Inflammatory macrophage (primary cell): ENCODE results near the gene SDC3.
"Not testable (repeated sequence)": the region's sequence is repeated elsewhere in the genome, so short reads cannot be mapped to it uniquely, and the experiment has no call there.

ENCODE experiments used
- DNase-seq, 2 donors: peaks; one replicate each; pipeline ENCODE4 v3.0.0-alpha.2; 2020 to 2022
- total RNA-seq, 18 experiments: gene quantifications; one replicate each; lab custom pipeline; 2026; ENCODE audit warnings: mixed read lengths in 6 of 18, inconsistent platforms in 2 of 18; lab: John Stamatoyannopoulos, UW

SDC3 gene, protein sequence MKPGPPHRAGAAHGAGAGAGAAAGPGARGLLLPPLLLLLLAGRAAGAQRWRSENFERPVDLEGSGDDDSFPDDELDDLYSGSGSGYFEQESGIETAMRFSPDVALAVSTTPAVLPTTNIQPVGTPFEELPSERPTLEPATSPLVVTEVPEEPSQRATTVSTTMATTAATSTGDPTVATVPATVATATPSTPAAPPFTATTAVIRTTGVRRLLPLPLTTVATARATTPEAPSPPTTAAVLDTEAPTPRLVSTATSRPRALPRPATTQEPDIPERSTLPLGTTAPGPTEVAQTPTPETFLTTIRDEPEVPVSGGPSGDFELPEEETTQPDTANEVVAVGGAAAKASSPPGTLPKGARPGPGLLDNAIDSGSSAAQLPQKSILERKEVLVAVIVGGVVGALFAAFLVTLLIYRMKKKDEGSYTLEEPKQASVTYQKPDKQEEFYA
- total RNA-seq: 5.2 to 61.5 (median 12.2) reads per million in 18 experiments

DNA sequence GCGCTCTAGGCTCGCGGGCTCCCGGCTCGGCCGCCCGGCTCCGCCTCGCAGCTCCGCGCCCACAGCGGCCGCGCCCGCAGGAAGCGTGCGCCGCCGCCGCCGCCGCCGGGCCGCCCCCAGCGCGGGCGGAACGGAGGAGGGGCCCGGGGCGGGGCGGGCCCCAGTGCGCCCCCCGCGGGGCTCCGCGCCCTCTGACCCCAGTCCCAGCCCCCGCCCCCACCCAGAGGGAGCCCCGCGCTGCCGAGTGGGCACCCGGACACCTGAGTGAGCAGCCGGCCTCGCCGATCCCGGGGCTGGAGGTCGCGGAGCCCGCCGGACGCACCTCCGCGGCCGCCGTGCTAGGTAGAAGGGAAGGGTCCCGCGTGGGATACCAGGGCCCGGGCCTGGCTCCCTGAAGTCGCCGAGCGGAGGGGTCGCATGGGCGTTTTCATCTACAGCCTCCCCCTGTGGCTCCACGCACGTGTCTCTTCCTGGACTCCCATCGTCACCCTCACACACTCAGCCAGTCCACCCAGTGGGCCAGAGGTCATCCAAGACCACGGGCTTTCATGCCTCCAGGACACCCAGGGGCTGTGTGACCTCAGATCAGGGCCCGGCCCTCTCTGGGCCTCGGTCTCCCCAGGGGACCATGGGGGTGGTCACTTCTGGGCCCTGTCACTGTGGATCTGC lies at the start of gene SDC3:
SDC3 (minus strand) TSS at position 63 of the 669 bp plus-strand sequence. CDS start 172 bp downstream, outside the sequence.
- DNase-seq: peak in 1 of 2 donors; percentile 36

DNA sequence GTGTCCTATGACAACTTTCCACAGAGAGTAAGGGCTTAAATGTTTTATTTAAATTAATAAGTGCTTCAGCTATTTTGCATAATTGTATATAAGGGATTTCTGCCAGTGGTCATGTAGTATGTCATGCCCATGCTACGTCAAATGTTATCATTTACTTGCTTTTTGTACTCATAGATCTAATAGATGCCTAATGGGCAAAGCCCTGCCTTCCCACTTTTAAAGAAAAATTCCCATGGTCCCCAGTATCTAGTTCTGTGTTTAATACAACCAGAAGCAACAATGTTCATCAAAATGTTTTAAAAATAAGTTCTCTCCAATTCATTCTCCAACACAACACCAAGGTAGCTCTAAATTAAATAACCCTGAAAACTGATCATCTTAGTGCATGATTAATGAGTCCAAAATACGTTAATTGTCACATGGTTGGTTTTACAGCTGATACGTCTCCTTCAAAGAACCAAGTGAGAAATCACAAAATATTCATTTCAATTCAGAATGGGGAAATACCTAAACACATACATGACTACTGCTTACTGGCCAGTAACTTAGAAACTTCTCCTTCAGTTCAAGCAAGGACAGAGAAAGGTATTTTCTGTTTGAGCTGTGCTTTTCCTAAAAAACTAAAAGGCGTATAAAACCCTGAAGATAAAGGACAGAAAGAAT lies 49.1 kb upstream of the SDC3 start:
- DNase-seq: no peak

DNA sequence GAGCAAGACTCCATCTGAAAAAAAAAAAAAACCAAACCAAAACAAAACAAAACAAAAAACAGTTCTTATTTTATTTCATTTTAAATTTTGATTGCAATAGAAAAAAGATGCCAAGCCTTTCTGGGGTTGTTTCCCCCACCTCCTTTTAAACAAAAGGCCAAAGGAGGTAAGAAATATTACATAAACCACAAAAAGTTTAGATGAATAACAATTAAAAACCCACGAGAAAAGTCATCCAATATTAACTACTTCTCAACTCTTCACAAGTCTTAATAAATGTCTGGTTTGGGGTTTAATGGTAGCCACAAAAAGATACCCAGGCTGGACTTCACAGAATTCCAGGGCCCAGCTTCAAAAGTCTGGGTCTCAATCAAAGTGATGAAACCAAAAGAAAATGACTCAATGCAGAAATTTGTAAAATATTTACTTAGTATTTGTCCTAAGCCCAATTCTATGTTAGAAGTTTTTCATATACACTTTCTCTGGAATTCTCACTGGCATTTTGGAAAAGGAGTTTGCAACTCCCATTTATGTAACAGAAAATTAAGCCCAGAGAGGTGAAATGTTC lies 47.0 kb upstream of the SDC3 start:
- DNase-seq: no peak

DNA sequence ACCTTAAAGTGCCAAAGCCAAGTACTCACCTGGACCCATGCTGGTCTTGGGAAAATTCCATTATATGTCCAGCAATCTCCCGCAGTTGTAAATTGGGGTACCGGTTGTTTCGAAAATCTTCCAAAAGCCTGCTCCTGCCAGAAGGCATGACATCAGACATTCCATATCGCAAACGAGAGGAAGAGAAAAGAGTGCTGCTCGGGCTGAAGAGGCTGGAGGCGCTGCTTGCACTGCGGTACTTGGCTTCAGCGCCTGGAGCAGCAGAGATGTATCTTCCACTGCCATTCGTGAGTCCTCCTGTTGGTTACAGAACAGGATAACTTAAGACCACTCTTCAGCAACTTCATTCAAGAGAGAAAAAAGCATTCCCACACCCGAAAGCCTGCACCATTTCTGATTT lies 45.1 kb upstream of the SDC3 start:
- DNase-seq: no peak

DNA sequence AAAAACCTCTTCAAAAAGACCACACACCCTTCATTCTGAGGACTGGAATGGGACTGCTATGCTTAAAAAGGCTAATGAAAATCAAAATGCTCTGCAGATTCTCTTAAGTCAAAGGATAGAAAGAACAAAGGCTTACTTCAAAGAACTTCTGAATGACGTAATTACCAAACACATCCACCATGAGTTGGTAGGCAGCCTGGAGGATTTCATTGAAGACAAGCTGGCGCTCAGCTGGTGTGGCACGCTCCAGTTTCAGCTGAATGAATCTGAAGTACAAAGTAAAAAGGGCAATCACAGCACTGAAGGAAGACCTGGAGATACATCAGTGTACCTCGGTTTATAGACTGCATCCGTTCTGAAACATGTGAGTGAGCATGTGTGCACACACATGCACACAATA lies 43.5 kb upstream of the SDC3 start:
- no peak for DNase-seq

DNA sequence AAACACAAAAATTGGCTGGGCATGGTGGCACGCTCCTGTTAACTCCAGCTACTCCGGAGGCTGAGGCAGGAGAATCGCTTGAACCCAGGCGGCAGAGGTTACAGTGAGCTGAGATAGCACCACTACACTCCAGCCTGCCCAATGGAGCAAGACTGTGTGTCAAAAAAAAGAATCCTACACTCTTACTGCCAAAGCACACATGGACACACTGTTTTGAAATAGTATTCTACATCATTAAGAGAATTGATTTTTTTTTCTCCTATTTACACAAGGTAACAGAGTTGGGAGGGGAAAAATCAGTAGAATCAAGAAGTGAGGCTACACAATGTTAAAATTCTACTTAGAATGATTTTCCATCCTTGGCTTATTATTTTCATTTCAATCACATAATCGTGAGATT lies 42.1 kb upstream of the SDC3 start:
- DNase-seq: no peak

DNA sequence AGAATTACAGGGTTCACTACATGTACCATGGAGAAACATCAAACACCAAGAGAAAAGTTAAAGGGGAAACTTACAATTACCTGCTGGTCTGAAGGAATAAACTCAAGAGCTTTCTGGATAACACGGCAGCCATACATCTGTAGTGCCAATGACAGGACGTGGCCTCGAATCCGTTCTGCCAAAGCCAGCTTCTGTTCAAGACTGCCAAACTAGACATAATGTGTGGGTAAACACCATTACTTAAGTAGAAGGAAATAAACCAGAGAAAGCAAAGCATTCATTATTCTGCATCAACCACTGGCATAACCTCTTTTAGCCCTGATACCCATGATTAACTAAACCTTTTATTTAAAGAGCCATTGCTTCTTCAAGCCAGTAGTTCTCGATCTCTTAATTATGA lies 41.5 kb upstream of the SDC3 start:
- no peak for DNase-seq

DNA sequence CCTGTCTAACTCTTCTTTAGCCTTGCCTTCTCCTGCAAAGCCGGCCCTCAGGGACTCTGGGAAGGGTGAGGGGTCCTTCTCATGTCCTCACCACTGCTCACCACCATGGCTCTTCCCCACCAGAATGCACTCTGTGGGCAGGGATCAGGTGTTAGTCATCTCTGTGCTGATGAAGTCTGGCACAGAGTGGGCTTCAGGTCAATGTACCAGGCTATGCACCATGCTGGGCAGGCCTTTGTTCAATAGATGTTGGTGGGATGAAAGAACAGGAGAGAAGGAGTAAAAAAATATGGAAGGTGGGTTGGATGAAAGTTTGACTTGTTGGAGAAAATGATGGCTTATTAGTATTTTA lies 40.9 kb upstream of the SDC3 start:
- not testable (repeated sequence) for DNase-seq

DNA sequence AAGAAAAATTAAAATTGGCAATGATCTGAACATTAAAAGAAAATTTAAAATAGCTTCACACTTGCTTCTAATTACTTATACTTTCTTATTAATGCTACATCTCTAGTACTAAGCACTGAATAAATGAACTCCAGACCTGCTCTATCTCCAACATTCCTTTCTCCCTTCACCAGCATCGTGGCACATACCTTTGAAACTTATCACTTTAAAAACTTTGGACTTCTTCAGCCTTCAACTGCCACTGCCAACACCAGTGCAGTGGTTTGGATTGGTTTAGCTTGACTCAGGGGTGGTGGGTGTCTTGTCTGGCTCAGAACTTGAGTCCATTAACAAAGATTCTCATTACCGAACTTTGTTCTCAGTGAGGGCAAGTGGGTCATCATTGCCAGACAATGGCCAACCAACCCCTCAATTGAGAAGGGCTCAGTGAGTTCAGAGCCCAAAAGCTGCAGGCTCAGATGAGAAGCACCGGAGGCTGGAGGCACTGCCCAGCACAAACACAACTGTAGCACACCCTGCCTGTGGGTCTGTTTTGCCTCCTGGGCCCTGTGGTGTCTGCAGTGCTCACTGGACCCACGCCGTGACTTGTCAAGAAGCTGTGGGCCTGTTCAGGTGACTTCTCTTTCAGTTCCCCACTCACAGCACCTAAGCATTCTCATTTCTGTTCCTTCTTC lies 40.4 kb upstream of the SDC3 start:
- not testable (repeated sequence) for DNase-seq

DNA sequence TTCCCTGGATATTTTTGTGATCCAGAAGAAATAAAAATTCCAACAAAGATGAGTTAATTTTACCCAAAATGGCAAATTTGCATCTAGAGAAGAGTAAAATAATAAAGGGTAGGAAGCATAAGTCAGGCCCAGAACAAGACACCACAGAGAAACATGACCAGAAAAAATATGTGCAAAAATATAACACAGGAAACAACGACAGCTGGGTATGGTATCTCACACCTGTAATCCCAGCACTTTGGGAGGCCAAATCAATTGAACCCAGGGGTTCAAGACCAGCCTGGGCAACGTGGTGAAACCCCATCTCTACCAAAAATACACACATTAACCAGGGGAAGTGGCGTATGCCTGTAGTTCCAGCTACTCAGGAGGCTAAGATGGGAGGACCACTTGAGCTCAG lies 39.7 kb upstream of the SDC3 start:
- DNase-seq: no peak

DNA sequence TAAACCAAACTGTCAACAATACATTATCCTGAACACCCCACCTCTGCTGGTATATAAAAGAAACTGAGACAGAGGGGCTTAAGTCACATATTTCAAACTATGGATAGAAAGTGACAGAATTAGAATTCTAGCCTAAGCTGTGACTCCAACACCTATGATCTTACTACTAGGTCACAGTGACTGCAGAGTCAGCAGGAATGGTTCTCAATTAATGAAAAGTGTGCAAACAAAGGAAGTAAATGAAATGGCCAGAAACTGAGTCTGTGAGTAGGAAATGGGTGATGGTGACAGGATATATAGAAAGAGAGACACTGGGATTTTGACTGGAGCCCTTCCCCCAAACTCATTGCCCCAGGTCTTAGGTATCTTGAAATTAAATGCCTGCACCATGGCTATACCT lies 38.7 kb upstream of the SDC3 start:
- no peak for DNase-seq

DNA sequence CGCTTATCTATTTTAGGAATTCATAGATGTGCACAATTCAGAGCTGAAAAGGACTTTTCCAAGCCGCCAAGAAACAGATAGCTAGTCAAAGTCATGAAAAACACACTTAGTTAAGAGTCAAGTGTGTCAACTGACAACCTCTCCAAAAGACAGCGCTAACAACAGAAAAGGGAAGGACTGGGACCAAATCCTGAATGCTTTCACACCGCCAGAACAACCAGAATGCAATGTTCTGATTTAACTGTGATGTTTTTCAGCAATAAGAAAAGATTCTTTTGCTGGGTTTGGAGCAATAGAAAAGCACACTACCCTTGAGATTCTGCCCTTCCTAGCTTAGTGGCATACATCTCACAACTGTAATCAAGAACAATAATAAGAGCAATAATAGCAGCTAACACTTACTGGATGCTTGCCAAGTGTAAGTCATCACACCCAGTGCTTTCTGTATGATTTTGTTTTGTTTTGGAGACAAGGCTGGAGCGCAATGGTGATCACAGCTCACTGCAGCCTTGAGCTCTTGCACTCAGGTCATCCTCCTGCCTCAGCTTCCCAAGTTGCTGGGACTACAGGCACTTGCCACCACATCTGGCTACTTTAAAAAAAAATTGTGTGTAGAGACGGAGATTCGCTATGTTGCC lies 33.9 kb upstream of the SDC3 start:
- DNase-seq: no peak

DNA sequence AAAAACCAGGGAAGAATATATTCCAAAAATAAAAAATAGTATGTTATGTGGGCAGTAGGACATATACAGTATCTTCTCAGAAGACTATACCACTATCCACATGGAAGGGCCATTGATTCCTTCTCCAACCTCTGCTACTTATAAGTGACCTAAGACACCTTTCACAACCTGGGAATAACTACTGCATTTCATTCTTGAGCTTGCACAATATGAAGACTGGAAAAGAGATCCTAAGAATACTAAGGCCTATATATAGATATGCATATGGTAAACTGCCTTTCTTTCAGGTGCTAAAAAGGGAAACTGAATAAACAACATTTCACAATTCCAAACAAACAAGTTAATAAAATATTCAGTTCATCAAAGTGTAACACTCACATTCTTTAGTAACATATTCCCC lies 32.0 kb upstream of the SDC3 start:
- no peak for DNase-seq

DNA sequence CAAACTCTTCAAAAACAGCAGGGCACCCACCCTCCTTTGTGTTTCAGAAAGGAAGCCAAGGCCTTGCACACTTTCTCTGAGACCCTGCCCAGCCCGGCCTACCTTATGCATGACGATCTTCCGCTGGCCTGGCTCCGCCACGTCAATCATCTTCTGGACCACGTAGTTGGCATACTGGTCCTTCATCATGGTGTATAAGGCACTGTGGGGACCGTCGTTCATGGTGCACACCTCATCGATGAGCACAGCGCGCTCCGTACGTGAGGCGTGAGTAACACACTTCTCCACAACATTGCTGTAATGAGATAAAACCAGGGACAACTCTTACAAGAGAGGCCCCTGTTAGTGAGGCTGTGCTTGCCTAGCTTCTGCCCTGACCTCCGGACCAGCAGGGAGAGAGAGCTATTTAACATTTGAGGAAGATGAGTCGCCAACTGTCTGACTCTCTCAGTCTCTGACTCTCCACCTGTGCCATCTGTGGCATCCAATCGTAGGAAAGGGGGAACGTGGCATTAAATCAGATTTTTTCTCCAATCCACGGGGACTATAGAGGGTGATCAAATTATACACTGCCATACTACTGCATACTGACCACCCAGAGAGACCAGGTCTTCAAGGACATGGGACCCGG lies 28.1 kb upstream of the SDC3 start:
- no peak for DNase-seq

DNA sequence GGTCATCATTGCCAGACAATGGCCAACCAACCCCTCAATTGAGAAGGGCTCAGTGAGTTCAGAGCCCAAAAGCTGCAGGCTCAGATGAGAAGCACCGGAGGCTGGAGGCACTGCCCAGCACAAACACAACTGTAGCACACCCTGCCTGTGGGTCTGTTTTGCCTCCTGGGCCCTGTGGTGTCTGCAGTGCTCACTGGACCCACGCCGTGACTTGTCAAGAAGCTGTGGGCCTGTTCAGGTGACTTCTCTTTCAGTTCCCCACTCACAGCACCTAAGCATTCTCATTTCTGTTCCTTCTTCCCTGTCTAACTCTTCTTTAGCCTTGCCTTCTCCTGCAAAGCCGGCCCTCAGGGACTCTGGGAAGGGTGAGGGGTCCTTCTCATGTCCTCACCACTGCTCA lies 27.2 kb upstream of the SDC3 start:
- not testable (repeated sequence) for DNase-seq

DNA sequence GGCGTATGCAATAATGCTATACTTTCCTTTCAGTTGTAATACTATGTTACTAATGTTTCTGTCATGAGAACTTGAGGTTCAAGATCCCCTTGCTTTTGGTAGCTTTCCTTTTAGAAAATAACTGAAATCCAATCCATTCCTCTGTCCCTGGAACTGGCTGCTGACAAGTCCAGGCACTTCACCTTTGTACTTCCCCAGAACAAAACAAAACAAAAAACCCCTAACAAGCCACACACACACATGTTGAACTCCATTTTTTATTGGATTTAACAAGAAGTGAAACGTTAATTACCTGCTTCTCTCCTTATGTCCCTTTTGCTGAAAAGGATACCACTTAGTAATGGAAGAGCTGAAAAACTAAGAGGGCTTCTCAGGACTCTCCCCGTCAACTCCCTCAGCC lies 26.1 kb upstream of the SDC3 start:
- no peak for DNase-seq

DNA sequence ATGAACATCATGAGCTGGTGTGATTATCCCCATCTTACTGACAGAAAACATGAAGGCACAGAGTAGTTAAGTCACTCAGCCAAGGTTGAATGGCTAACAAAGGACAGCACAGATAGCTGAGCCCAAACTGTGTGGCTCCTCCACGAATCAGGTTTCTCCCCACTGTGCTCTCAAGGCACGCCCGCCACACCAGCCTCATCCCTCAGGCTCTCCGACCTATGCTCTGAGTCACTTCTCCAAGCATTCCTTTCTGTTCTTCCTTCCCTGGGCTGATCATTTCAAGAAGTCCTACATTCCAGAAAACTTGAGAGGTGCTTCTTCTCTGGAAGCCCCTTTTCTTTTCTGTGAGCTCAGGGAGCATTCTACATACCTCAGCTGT lies 25.3 kb upstream of the SDC3 start:
- DNase-seq: no peak

DNA sequence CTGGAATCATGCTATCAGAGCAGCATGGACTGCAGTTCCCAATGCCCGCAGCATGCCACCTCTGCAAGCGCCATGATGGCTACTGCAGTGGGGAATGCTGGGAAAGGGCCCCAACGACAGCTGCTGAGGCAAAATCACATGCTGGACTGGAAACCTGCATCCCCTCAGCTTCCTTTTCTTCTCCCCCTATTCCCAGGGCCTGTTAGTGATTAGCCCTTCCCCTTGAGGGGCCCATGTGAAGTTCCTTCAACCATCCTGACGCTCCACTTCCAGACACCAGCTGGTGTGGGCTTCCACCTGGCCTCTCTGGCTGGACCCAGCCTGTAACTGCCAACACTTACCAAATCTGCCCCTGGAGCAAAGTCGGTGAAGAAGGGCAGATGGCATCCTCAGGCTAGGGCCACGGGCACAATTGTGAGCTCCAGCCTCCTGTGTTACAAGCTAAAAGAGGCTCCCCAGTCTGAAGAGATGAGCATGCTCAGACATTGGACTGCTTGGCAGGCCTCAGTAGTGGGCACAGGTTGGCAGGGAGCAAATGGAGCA lies 22.1 kb upstream of the SDC3 start:
- no peak for DNase-seq

DNA sequence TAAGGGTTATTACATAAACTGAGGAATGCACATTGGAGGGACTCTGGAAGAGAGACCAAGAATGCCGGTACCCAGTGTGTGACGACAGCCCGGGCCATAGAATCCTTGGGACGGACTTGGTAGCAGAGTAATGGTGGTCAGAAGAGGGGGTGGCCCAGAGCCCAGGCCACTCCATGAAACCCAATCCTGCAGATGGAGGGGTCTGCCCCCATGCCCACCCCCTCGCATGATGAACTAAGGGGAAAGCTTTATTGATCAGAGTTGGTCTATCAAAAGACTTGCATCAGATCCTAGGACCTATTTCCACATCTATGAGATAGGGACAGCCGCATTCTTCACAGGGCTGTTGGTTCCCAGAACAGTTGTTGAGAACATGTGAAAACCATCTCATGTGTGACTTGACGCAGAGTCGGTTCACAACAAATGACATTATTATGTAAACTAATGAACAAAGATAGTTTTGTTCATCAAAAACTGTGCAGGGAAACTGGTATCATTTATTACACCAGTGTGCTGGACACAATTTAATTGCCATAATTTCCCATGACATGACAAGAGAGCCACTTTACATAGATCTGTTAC lies 21.5 kb upstream of the SDC3 start:
- DNase-seq: no peak

DNA sequence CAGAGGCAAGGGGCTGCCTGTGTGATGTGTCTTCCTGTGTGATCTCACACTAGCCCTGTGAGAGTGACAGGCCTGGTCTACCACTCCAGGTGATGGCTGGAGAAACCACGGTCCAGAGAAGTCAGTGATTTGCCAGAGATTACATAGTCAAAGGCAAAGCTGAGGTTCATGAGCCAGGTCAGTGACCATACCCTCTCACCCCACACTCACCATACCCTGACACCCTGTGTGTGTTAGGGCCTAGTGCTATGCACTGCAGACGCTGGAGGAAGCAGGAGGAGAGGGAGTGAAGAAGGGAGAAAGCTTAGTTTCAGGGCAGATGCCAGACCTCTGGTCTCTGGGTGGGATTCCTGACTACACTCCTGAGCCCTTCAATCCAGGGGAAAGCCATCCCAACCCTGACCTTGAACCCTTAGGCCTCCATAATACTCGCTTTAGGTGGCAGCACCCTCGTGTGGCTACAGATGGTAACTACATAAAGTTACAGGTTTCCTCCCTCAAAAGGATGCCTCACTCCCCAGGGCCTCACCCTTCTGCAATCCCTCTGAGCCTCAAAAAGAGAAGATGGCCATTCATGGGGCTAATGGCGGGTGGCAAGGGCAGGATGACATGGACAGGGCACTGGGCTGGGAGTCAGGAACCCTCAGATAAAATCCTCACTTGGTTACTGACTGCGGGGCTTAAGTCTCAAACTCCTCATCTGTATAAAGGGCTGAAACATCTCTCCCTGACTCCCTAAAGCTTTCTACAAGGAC lies 20.8 kb upstream of the SDC3 start:
- DNase-seq: peak; percentile 68 to 77
